H1 (cell line): ENCODE results near the gene NFIA. TPM values are rescaled to one million over a fixed set of nuclear protein-coding genes. Genes with fewer than 3 reads are reported as not detected.

Experiments
- CHD7 ChIP-seq: fragments of 300-600 bp; sonication (generic); IDR thresholded peaks from 2 replicates; pipeline ENCODE4 v1.7.1; 2012; ENCODE audit warnings: low read length, moderate library complexity, mild to moderate bottlenecking, inconsistent platforms; ENCODE audit not compliant: insufficient replicate concordance
- polyA plus RNA-seq, 7 experiments: library from polyadenylated mRNA; depleted of rRNA in 3 of 7; stranded (reverse) in 5 of 7; unstranded in 2 of 7; fragments of >200 nt in 5 of 7; fragments of 200-250 nt in 2 of 7; gene quantifications; 1 replicate in 5 of 7; 2 replicates in 1 of 7; 4 replicates in 1 of 7; pipeline versions ENCODE4 v1.2.1 to v1.2.3, GENCODE V29; 2011 to 2013; ENCODE audit warnings: missing spikeins in 2 of 7, mixed read lengths in 2 of 7
- total RNA-seq: library from RNA; stranded (reverse); fragmentation: NEBNext Ultra II Directional; extraction: Animal tissue kit (Norgen Biotek cat#: 25700); gene quantifications from 2 replicates; pipeline ENCODE4 v1.2.1, GENCODE V29; 2021

NFIA gene
- total and polyA plus RNA-seq, 2 of the 8 experiments (the other 6 are each of a cell fraction or from before 2014, with no cell fraction given): 1.8 to 2.3 TPM

GRCh38 chr1:61472876-61473275 is 390.5 kb downstream of the NFIA start (continued):
- TF ChIP-seq CHD7: no peak
